ENCODE data around the gene FGL2.
"Not testable (repeated sequence)": the region's sequence is repeated elsewhere in the genome, so short reads cannot be mapped to it uniquely, and the experiment has no call there.

FGL2 gene

GRCh38 chr7:77185866-77186265 is 13.8 kb downstream of the FGL2 start:
- no peak for TF ChIP-seq CTCF (IDR thresholded peaks at IDR 0.05; ENCODE audit: low read depth, low read length)

GRCh38 chr7:77184990-77185389 is 14.6 kb downstream of the FGL2 start:
- peak; percentile 18 for DNase-seq (ENCODE audit: extremely low read depth, low read depth)
- no peak for TF ChIP-seq CTCF (IDR thresholded peaks at IDR 0.05; ENCODE audit: low read depth, low read length)

More at GRCh38 chr7:77185866-77186265, 13.8 kb downstream of the FGL2 start:
- no peak for DNase-seq (ENCODE audit: extremely low read depth, low read depth)

- no peak for TF ChIP-seq CTCF (IDR thresholded peaks at IDR 0.05; ENCODE audit: low read depth, low read length)
Measured at GRCh38 chr7:77184463-77184862, 15.2 kb downstream of the FGL2 start.

GRCh38 chr7:77182261-77182660 is 17.4 kb downstream of the FGL2 start:
- DNase-seq (ENCODE audit: extremely low read depth, low read depth): no peak
- no peak for TF ChIP-seq CTCF (IDR thresholded peaks at IDR 0.05; ENCODE audit: low read depth, low read length)

More at GRCh38 chr7:77184463-77184862, 15.2 kb downstream of the FGL2 start:
- no peak for DNase-seq (ENCODE audit: extremely low read depth, low read depth)

- DNase-seq (ENCODE audit: extremely low read depth, low read depth): no peak
- no peak for TF ChIP-seq CTCF (IDR thresholded peaks at IDR 0.05; ENCODE audit: low read depth, low read length)
Measured at GRCh38 chr7:77181734-77182133, 17.9 kb downstream of the FGL2 start.

GRCh38 chr7:77181015-77181595 is 18.5 kb downstream of the FGL2 start:
- no peak for DNase-seq (ENCODE audit: extremely low read depth, low read depth)
- no peak for TF ChIP-seq CTCF (IDR thresholded peaks at IDR 0.05; ENCODE audit: low read depth, low read length)

GRCh38 chr7:77178024-77178423 is 21.6 kb downstream of the FGL2 start:
- not testable (repeated sequence) for DNase-seq (ENCODE audit: extremely low read depth, low read depth)

GRCh38 chr7:77177321-77177904 is 22.2 kb downstream of the FGL2 start:
- DNase-seq (ENCODE audit: extremely low read depth, low read depth): not testable (repeated sequence)

GRCh38 chr7:77175274-77175800 is 24.3 kb downstream of the FGL2 start:
- not testable (repeated sequence) for DNase-seq (ENCODE audit: extremely low read depth, low read depth)

- not testable (repeated sequence) for DNase-seq (ENCODE audit: extremely low read depth, low read depth)
Measured at GRCh38 chr7:77174418-77174817, 25.2 kb downstream of the FGL2 start.

- DNase-seq (ENCODE audit: extremely low read depth, low read depth): not testable (repeated sequence)
Measured at GRCh38 chr7:77172437-77173172, 27.0 kb downstream of the FGL2 start.

- DNase-seq (ENCODE audit: extremely low read depth, low read depth): not testable (repeated sequence)
Measured at GRCh38 chr7:77171073-77171472, 28.5 kb downstream of the FGL2 start.

Data from AG09319 (cell line).